Mucosa of stomach (tissue), 1 donor: ENCODE measurements around the gene FRYL.
"Not testable (repeated sequence)": the region's sequence is repeated elsewhere in the genome, so short reads cannot be mapped to it uniquely, and the experiment has no call there.

Experiments used
- H3K27me3 ChIP-seq: one replicate; pipeline ENCODE4 v1.7.0; 2013; ENCODE audit warnings: mild to moderate bottlenecking, low read length; ENCODE audit not compliant: control insufficient read depth, insufficient read depth
- H3K36me3 ChIP-seq: one replicate; pipeline ENCODE4 v1.7.0; 2013; ENCODE audit warnings: low read length; ENCODE audit not compliant: control insufficient read depth, insufficient read depth
- H3K4me1 ChIP-seq: one replicate; pipeline ENCODE4 v1.7.0; 2013; ENCODE audit warnings: mild to moderate bottlenecking, low read length; ENCODE audit not compliant: control insufficient read depth, insufficient read depth
- H3K4me3 ChIP-seq: one replicate; pipeline ENCODE4 v1.7.0; 2013; ENCODE audit warnings: low read length
- H3K9ac ChIP-seq: one replicate; pipeline ENCODE4 v1.7.0; 2013; ENCODE audit warnings: mild to moderate bottlenecking, low read length, moderate library complexity
- H3K9me3 ChIP-seq: one replicate; pipeline ENCODE4 v1.7.0; 2013; ENCODE audit warnings: mild to moderate bottlenecking, low read length, moderate library complexity; ENCODE audit not compliant: control insufficient read depth
- donor health status: Pancreatic carcinoma.

The FRYL gene

DNA sequence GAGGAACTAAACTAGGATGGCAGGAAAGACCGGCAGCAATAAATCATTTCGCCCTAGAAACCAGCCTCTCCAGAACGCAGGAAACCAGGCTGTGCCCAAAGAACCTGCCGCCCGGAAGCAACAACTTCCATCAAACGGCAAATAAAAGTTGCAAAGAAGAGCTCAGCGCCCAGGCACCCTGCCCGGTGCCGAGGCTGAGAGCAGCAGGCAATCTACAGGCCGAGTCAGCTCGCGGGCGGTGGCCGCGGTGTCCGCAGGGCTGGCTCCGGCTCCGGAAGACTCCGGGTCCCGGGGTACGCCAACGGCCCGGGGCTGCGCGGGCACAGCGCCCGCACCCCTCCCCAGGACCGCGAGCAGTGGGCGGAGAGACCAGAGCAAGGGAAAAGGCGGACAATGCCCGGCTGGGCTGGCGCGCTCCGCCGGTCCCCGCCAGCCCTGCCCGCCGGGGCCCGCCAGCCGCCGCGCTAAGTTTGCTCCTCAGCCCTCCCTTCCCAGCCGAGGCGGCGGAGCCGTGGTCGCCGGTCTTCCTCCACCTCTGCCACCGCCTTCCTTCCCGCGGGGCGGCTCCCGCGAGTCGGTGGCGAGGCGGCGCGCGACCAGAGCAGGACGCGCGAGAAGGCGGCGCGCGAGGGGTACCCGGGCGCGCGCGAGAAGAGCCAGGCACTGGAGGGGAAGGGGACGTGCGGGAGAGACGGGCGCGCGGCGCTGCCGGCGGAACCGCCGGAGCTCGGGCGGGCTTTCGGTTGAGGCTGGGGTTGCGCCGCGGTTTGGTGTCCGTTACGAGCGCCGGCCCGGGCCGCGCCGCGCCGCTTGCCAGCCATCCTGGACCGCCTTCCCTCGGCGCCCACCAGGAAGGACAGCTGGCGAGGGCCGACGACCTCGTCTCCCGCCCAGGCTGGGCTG is 733 bp downstream of the FRYL start:
- Histone ChIP-seq H3K4me3 (peak overlapping the region; percentile 70), H3K9ac (peak overlapping the region; percentile 97), H3K4me1 (peaks cover 7% of the 10 kb centered on the region), H3K9me3 (no peaks in the 10 kb centered on the region), H3K27me3 (no peaks in the 10 kb centered on the region), H3K36me3 (no peaks in the 10 kb centered on the region)

- Histone ChIP-seq H3K4me1 (peaks cover 9% of the 10 kb centered on the region), H3K9me3 (no peaks in the 10 kb centered on the region), H3K36me3 (no peaks in the 10 kb centered on the region), H3K27me3 (no peaks in the 10 kb centered on the region), H3K9ac (peak overlapping the region; percentile 97), H3K4me3 (peak overlapping the region; percentile 70)
Measured at GRCh38 chr4:48778431-48779094, 1.5 kb downstream of the FRYL start.

GRCh38 chr4:48777739-48778138 is 2.3 kb downstream of the FRYL start:
- Histone ChIP-seq H3K9ac (peak overlapping the region; percentile 97), H3K27me3 (no peaks in the 10 kb centered on the region), H3K36me3 (no peaks in the 10 kb centered on the region), H3K4me1 (peaks cover 18% of the 10 kb centered on the region), H3K9me3 (no peaks in the 10 kb centered on the region), H3K4me3 (no peak overlapping the region)

DNA sequence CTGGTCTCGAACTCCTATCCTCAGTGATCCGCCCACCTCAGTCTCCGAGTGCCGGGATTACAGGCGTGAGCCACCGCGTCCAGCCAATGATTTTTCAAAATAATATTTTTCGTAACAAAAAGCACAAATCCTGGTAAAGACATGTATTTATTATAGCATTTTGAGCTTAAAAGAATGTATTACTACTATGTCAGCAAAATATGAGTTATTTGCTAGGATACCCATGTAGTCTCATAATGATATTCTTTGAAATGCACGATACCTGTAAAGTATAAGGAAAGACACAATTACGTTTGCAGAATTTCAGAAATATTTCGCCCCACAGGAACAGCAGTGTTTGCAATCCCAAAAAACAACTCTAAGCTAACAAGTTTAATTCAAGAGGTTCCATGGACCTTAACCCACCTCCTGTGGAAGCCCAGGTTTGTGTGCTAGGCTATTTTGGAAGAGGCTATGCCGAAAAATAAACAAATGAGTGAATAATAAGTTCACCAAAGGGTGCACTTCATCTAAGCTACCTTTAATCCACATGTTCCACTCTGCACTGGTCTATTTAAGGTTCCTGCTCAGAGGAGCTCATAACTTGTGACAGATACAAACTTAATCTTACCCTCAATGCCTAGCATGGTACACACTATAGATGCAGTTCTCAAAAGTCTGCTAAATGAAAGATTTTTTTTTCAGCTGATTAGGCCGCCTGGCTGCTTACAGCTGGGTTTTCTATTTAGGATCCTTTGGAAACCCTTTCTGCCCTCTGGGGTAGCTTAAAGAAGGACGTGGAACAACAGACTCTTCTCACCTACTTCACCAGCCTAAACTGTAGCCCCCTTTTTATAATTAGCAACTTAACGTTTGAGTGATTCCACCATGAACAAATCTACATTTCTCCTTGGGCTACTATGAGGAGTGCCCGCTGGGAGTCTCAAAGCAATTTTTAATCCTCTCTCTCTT is 5.0 kb downstream of the FRYL start:
- no peaks in the 10 kb centered on the region for H3K36me3 ChIP-seq
- peaks cover 19% of the 10 kb centered on the region for H3K4me1 ChIP-seq
- no peak overlapping the region for H3K9ac ChIP-seq
- H3K27me3 ChIP-seq: no peaks in the 10 kb centered on the region
- no peaks in the 10 kb centered on the region for H3K9me3 ChIP-seq
- no peak overlapping the region for H3K4me3 ChIP-seq

DNA sequence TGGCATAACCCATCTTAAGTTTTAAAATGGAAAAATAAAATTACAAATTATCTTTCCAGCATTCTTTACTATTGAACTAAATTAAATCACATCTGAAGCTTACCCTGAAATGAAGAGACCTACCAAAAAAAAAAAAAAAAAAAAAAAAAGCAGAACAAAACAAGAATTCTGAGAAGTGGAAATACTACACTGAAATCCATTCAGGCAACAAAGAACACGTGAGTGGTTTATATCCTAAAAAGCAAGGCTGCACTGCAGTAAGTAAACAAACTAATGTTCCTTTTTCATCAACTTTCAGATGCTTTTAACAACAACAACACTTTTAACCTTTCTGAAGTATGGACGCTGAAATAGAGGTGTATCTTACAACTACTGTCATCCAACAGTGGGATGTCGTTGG is 7.5 kb downstream of the FRYL start:
- H3K4me1 ChIP-seq: peaks cover 12% of the 10 kb centered on the region
- H3K4me3 ChIP-seq: no peak overlapping the region

DNA sequence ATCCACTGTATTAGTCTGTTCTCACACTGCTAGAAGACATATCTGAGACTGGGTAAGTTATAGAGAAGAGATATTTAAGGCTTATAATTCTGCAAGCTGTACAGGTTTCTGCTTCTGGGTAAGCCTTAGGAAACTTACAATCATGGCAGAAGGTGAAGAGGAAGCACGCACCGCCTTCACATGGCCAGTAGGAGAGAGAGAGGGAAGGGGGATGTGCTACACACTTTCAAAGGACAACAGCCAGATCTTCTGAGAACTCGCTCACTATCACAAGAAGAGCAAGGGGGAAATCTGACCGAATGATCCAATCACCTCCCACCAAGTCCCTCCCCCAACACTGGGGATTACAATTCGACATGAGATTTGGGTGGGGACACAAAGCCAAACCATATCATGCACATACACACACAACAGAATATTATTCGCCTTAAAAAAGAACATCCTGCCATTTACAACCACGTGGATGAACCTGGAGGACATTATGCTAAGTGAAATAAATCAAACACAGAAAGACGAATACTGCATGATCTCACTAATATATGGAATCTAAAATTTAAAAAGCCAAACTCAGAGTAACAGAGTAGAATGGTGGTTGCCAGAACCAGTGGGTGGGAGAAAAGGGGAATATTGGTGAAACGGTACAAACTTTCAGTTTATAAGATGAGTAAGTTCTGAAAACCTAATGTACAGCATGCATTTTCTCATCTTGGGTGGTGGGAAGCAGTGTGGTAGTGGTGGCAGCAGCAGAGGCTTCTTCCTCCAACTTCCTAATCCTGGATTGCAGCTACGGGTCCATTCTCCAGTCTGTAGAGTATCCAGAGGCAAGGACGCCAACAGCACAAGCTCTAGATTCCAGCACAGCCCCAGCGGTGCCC is 12.8 kb downstream of the FRYL start:
- Histone ChIP-seq H3K4me1 (peaks cover 5% of the 10 kb centered on the region), H3K9me3 (no peaks in the 10 kb centered on the region), H3K27me3 (no peaks in the 10 kb centered on the region), H3K36me3 (no peaks in the 10 kb centered on the region), H3K9ac (no peak overlapping the region), H3K4me3 (no peak overlapping the region)

More for the DNA sequence above, 7.5 kb downstream of the FRYL start:
- Histone ChIP-seq H3K36me3 (no peaks in the 10 kb centered on the region), H3K9me3 (no peaks in the 10 kb centered on the region), H3K9ac (no peak overlapping the region), H3K27me3 (no peaks in the 10 kb centered on the region)

DNA sequence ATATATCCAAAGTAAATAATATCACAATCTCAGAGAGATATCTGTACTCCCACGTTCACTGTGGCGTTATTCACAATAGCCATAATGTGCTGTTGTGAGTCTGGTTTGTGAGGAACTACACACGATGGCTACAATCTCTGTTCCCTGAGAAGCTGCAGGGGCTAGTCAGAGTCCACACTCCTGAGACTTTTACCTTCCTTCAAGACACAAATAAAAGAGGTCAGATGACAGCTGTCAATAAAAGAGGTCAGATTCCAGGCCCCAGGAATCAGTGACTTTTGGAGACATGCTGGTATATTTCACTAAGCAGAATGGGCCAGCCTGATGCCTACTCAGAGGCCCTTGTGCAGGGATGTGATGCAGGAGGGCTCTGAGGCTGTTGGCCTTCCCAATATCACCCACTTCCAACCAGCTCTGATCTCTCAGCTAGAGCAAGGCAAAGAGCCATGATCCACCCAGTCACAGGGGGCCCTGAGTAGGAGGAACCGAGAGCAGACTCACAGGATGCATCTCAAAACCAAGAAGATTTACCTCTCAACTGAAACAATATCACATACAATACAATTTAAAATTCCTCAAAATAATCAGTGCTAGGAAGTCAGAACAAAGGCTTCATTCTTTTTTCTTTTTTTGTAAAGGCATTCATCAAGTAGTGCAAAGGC is 13.8 kb downstream of the FRYL start:
- Histone ChIP-seq H3K9me3 (no peaks in the 10 kb centered on the region), H3K36me3 (no peaks in the 10 kb centered on the region), H3K4me1 (peaks cover 5% of the 10 kb centered on the region), H3K4me3 (no peak overlapping the region), H3K9ac (no peak overlapping the region), H3K27me3 (no peaks in the 10 kb centered on the region)

GRCh38 chr4:48762408-48762807 is 17.7 kb downstream of the FRYL start:
- Histone ChIP-seq H3K4me3 (no peak overlapping the region), H3K27me3 (no peaks in the 10 kb centered on the region), H3K4me1 (peaks cover 5% of the 10 kb centered on the region), H3K9me3 (no peaks in the 10 kb centered on the region), H3K9ac (no peak overlapping the region), H3K36me3 (no peaks in the 10 kb centered on the region)

- Histone ChIP-seq H3K36me3 (no peaks in the 10 kb centered on the region), H3K9me3 (no peaks in the 10 kb centered on the region), H3K27me3 (no peaks in the 10 kb centered on the region), H3K4me3 (no peak overlapping the region), H3K9ac (no peak overlapping the region), H3K4me1 (peaks cover 3% of the 10 kb centered on the region)
Measured at GRCh38 chr4:48761286-48761685, 18.8 kb downstream of the FRYL start.

DNA sequence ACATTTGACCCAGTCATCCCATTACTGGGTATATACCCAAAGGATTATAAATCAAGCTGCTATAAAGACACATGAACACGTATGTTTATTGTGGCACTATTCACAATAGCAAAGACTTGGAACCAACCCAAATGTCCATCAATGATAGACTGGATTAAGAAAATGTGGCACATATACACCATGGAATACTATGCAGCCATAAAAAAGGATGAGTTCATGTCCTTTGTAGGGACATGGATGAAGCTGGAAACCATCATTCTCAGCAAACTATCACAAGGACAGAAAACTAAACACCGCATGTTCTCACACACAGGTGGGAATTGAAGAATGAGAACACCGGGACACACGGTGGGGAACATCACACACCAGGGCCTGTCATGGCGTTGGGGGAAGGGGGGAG is 21.4 kb downstream of the FRYL start:
- H3K9me3 ChIP-seq, H3K4me3 ChIP-seq, H3K27me3 ChIP-seq, H3K9ac ChIP-seq, H3K4me1 ChIP-seq, H3K36me3 ChIP-seq: not testable (repeated sequence)
